Neutrophil (primary cell): ENCODE data around the gene TMEM39A.

Source experiments
- H3K27ac ChIP-seq: fragments of 200-600 bp; sonication (generic); 2 replicates; pipeline ENCODE4 v1.5.1; 2016; ENCODE audit warnings: mild to moderate bottlenecking, moderate library complexity
- H3K27me3 ChIP-seq: fragments of 200-600 bp; sonication (generic); 2 replicates; pipeline ENCODE4 v1.6.0; 2016; ENCODE audit warnings: mild to moderate bottlenecking
- H3K36me3 ChIP-seq: fragments of 200-600 bp; sonication (generic); 2 replicates; pipeline ENCODE4 v1.5.1; 2017
- H3K4me1 ChIP-seq, 2 experiments: fragments of 200-600 bp in 1 of 2; sonication (generic) in 1 of 2; 1 replicate in 1 of 2; 2 replicates in 1 of 2; pipeline versions ENCODE4 v1.5.1 to v1.6.1; 2013 to 2016; ENCODE audit warnings: low read depth in 1 of 2, low read length in 1 of 2, mild to moderate bottlenecking in 1 of 2, moderate library complexity in 1 of 2; ENCODE audit not compliant: control insufficient read depth in 1 of 2, insufficient read depth in 1 of 2
- H3K4me3 ChIP-seq, 2 experiments: fragments of 200-600 bp in 1 of 2; sonication (generic) in 1 of 2; 1 replicate in 1 of 2; 2 replicates in 1 of 2; pipeline ENCODE4 v1.5.1; 2013 to 2016; ENCODE audit warnings: low read depth in 1 of 2, low read length in 1 of 2, mild to moderate bottlenecking in 1 of 2, moderate library complexity in 1 of 2
- H3K9me3 ChIP-seq: fragments of 200-600 bp; sonication (generic); 2 replicates; pipeline ENCODE4 v1.5.1; 2016
- TF ChIP-seq, protein P1 (sequence below): fragments of 200-600 bp; sonication (generic); IDR thresholded peaks from 2 replicates; pipeline ENCODE4 v1.5.1; 2016; ENCODE audit warnings: antibody characterized with exemption

TMEM39A gene

DNA sequence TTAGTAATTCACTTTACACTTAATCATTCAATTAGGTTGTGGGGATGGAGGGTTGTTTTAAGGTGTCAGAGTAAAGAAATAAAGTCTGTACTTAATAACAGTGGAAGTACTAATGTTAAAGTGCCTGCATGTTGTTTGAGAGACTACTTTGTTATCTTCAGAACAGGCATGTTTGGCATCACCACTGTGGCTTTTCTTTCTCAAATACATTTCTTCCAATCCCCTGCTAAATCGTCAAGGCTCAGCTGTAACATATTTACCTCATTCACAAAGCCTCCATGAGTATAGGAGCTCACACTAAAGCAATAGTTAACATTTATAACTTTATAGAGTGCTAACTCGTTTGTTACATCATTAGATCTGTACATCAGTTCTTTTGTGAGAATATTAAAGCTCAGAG lies 37.5 kb upstream of the TMEM39A start:
- H3K4me3 ChIP-seq = no peak overlapping the region
- H3K4me1 ChIP-seq = peaks cover 15 to 17% of the 10 kb centered on the region in 2 experiments
- H3K9me3 ChIP-seq = no peaks in the 10 kb centered on the region
- no peaks in the 10 kb centered on the region for H3K27me3 ChIP-seq
- H3K36me3 ChIP-seq = peaks cover 19% of the 10 kb centered on the region
- TF ChIP-seq, protein P1, sequence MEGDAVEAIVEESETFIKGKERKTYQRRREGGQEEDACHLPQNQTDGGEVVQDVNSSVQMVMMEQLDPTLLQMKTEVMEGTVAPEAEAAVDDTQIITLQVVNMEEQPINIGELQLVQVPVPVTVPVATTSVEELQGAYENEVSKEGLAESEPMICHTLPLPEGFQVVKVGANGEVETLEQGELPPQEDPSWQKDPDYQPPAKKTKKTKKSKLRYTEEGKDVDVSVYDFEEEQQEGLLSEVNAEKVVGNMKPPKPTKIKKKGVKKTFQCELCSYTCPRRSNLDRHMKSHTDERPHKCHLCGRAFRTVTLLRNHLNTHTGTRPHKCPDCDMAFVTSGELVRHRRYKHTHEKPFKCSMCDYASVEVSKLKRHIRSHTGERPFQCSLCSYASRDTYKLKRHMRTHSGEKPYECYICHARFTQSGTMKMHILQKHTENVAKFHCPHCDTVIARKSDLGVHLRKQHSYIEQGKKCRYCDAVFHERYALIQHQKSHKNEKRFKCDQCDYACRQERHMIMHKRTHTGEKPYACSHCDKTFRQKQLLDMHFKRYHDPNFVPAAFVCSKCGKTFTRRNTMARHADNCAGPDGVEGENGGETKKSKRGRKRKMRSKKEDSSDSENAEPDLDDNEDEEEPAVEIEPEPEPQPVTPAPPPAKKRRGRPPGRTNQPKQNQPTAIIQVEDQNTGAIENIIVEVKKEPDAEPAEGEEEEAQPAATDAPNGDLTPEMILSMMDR = no peak
- H3K27ac ChIP-seq = no peak overlapping the region

DNA sequence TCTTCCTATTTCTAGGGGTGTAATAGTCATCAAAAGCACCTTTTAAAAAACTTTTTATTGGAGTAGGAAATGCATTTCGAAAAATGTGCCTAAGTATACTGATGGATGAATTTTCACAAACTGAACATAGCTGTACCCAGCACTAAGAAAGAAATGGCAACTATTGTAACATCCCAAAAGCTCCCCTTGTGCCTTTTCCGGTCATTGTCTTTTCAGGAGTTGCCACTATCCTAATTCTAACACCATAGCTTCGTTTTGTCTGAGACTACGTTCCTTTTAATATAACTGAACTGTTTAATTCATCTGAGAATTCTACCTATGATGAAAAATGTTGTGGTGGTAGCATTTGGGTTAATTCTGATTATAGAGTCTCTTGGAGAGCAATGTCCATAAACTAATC lies 36.9 kb upstream of the TMEM39A start:
- H3K4me3 ChIP-seq = no peak overlapping the region
- H3K27me3 ChIP-seq = no peaks in the 10 kb centered on the region
- H3K36me3 ChIP-seq = peaks cover 13% of the 10 kb centered on the region
- peaks cover 15 to 17% of the 10 kb centered on the region in 2 experiments for H3K4me1 ChIP-seq
- H3K9me3 ChIP-seq = no peaks in the 10 kb centered on the region
- TF ChIP-seq, protein P1 = no peak
- no peak overlapping the region for H3K27ac ChIP-seq

DNA sequence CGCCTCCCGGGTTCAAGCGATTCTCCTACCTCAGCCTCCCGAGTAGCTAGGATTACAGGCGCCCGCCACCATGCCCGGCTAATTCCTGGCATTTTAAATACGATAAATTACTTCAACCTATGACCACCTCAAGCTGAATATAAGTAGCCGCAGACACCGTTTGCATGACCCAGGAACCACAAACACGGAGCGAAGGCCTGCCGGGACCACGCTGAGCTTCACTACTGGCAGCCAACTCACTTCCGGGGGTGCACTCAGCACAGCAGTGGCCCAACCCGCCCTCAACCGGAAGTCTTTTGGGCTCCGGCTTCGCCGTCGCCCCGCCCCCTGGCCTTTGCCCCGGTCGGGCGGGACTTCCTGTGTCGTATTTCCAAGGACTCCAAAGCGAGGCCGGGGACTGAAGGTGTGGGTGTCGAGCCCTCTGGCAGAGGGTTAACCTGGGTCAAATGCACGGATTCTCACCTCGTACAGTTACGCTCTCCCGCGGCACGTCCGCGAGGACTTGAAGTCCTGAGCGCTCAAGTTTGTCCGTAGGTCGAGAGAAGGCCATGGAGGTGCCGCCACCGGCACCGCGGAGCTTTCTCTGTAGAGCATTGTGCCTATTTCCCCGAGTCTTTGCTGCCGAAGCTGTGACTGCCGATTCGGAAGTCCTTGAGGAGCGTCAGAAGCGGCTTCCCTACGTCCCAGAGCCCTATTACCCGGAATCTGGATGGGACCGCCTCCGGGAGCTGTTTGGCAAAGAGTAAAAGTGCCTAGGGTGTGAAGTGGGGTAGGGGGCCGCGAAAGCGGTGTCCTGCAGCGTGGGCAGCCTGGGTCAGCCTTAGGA lies 35.0 kb upstream of the TMEM39A start, which contains the start of gene TIMMDC1:
TIMMDC1 (plus strand) TSS at position 362 of the 826 bp plus-strand sequence; CDS start at position 549, 187 bp downstream.
- Histone ChIP-seq H3K27me3 (no peaks in the 10 kb centered on the region), H3K27ac (peak within 1 kb of the TSS; percentile 87), H3K4me3 (peak within 1 kb of the TSS; percentile 71 to 99), H3K36me3 (no peaks in the 10 kb centered on the region), H3K4me1 (peaks cover 15 to 17% of the 10 kb centered on the region in 2 experiments), H3K9me3 (no peaks in the 10 kb centered on the region)
- TF ChIP-seq, protein P1 = peak; percentile 12

DNA sequence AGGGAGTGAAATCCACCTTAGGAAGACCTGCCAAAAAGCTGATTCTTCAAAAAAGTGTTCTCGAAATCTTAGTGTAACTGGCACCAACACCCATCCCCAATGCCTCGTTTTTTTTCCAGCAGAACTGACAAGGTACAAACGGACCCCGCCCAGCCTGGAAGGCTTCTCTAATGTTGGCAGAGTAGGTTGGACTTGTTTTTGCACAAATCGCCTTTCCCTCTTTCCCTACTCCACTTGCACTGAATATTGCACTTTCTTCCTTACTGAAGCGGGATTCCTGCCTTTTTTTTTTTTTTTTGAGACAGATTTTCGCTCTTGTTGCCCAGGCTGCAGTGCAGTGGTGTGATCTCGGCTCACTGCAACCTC lies 34.4 kb upstream of the TMEM39A start:
- no peaks in the 10 kb centered on the region for H3K36me3 ChIP-seq
- peaks cover 15 to 17% of the 10 kb centered on the region in 2 experiments for H3K4me1 ChIP-seq
- H3K27ac ChIP-seq = peak overlapping the region; percentile 87
- H3K9me3 ChIP-seq = no peaks in the 10 kb centered on the region
- no peaks in the 10 kb centered on the region for H3K27me3 ChIP-seq
- TF ChIP-seq, protein P1 = no peak
- H3K4me3 ChIP-seq = peak overlapping the region; percentile 71 to 99

DNA sequence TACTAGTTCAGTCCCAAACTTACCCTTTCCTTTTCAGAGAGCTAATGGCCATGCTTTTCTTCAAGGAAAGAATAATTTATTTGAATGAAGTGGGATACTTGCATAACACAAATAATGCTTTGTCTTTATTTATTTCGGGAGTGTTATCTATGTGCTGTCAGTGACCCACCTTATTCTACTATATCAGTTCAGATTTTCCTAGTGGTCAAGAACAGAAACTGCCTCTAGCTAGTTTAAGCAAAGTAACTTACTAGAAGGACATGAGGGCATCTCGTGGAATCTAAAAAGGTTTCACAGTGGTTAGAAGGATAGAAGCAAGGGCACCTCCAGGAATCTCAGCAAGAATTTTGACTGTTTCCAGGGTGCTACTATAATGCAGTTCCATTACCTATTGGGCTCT lies 31.2 kb upstream of the TMEM39A start:
- TF ChIP-seq, protein P1 = no peak
- Histone ChIP-seq H3K36me3 (peaks cover 3% of the 10 kb centered on the region), H3K27ac (no peak overlapping the region)

More for the DNA sequence above, 31.2 kb upstream of the TMEM39A start:
- H3K4me1 ChIP-seq = peaks cover 15% of the 10 kb centered on the region in 2 experiments
- H3K9me3 ChIP-seq = no peaks in the 10 kb centered on the region
- H3K27me3 ChIP-seq = no peaks in the 10 kb centered on the region
- no peak overlapping the region for H3K4me3 ChIP-seq
